Astrocyte (in vitro differentiated cells and primary cell): Measurements from ENCODE around the gene MX2. TPM values are rescaled to one million over a fixed set of nuclear protein-coding genes. Genes with fewer than 3 reads are reported as not detected.

Experiments
- DNase-seq: peaks from one replicate; pipeline ENCODE4 v3.0.0-alpha.2; 2010; ENCODE audit warnings: low read depth
- FAIRE-seq: peaks from 2 replicates; lab custom pipeline; 2011; peaks lifted over from hg19 to GRCh38; lab: Jason Lieb, UNC
- H2AFZ ChIP-seq: 2 replicates; pipeline ENCODE4 v1.6.0; 2012; ENCODE audit warnings: low read depth, low read length, inconsistent platforms
- H3K27ac ChIP-seq: 2 replicates; pipeline ENCODE4 v1.5.1; 2011; ENCODE audit warnings: low read depth, low read length, inconsistent platforms
- H3K27me3 ChIP-seq: 2 replicates; pipeline ENCODE4 v1.6.0; 2011; ENCODE audit warnings: low read length, inconsistent platforms; ENCODE audit not compliant: insufficient read depth
- H3K36me3 ChIP-seq: 2 replicates; pipeline ENCODE4 v1.5.1; 2011; ENCODE audit warnings: low read length, inconsistent platforms; ENCODE audit not compliant: insufficient read depth
- H3K4me1 ChIP-seq: 2 replicates; pipeline ENCODE4 v1.5.1; 2011; ENCODE audit warnings: low read length, inconsistent platforms; ENCODE audit not compliant: insufficient read depth
- H3K4me2 ChIP-seq: 2 replicates; pipeline ENCODE4 v1.6.0; 2012; ENCODE audit warnings: low read length, inconsistent platforms
- H3K4me3 ChIP-seq: 2 replicates; pipeline ENCODE4 v1.5.1; 2011; ENCODE audit warnings: low read depth, mild to moderate bottlenecking, low read length, inconsistent platforms; ENCODE audit not compliant: insufficient read depth
- H3K79me2 ChIP-seq: 2 replicates; pipeline ENCODE4 v1.6.0; 2012; ENCODE audit warnings: mild to moderate bottlenecking, low read length, inconsistent platforms; ENCODE audit not compliant: insufficient read depth
- H3K9ac ChIP-seq: 2 replicates; pipeline ENCODE4 v1.6.0; 2012; ENCODE audit warnings: mild to moderate bottlenecking, low read length, inconsistent platforms
- H3K9me3 ChIP-seq: 2 replicates; pipeline ENCODE4 v1.5.1; 2012; ENCODE audit warnings: low read depth, mild to moderate bottlenecking, low read length, inconsistent platforms; ENCODE audit not compliant: insufficient read depth
- H4K20me1 ChIP-seq: 2 replicates; pipeline ENCODE4 v1.6.0; 2012; ENCODE audit warnings: low read length, inconsistent platforms; ENCODE audit not compliant: insufficient read depth
- H3K27ac Mint-ChIP-seq: one replicate; pipeline ENCODE4 v1.8.0; 2021; ENCODE audit warnings: mild to moderate bottlenecking, mixed read lengths; ENCODE audit not compliant: unreplicated experiment
- H3K27me3 Mint-ChIP-seq: one replicate; pipeline ENCODE4 v1.8.0; 2021; ENCODE audit warnings: low read depth, mixed read lengths; ENCODE audit not compliant: unreplicated experiment
- H3K36me3 Mint-ChIP-seq: one replicate; pipeline ENCODE4 v1.8.0; 2021; ENCODE audit warnings: low read depth, mixed read lengths; ENCODE audit not compliant: unreplicated experiment
- H3K4me1 Mint-ChIP-seq: one replicate; pipeline ENCODE4 v1.8.0; 2021; ENCODE audit warnings: low read depth, mixed read lengths; ENCODE audit not compliant: unreplicated experiment
- H3K4me3 Mint-ChIP-seq: one replicate; pipeline ENCODE4 v1.8.0; 2021; ENCODE audit warnings: mild to moderate bottlenecking, moderate library complexity, mixed read lengths; ENCODE audit not compliant: unreplicated experiment
- H3K9me3 Mint-ChIP-seq: one replicate; pipeline ENCODE4 v1.8.0; 2021; ENCODE audit warnings: mild to moderate bottlenecking, mixed read lengths; ENCODE audit not compliant: unreplicated experiment
- EZH2 ChIP-seq: IDR thresholded peaks from 2 replicates; pipeline ENCODE4 v1.6.1; 2012; ENCODE audit warnings: mild to moderate bottlenecking, low read length, inconsistent platforms; ENCODE audit not compliant: insufficient read depth
- total RNA-seq: library from RNA; stranded (reverse); gene quantifications from 2 replicates; pipeline ENCODE4 v1.2.1, GENCODE V29; 2021
- TF ChIP-seq, protein P1 (sequence below): IDR thresholded peaks from 2 replicates; pipeline ENCODE4 v1.5.1; 2011; ENCODE audit warnings: low read depth, mild to moderate bottlenecking, inconsistent platforms, low read length, moderate library complexity; ENCODE audit not compliant: insufficient read depth

The MX2 gene
- total RNA-seq, 1 donor from 2014 or later: 8.6 TPM

DNA sequence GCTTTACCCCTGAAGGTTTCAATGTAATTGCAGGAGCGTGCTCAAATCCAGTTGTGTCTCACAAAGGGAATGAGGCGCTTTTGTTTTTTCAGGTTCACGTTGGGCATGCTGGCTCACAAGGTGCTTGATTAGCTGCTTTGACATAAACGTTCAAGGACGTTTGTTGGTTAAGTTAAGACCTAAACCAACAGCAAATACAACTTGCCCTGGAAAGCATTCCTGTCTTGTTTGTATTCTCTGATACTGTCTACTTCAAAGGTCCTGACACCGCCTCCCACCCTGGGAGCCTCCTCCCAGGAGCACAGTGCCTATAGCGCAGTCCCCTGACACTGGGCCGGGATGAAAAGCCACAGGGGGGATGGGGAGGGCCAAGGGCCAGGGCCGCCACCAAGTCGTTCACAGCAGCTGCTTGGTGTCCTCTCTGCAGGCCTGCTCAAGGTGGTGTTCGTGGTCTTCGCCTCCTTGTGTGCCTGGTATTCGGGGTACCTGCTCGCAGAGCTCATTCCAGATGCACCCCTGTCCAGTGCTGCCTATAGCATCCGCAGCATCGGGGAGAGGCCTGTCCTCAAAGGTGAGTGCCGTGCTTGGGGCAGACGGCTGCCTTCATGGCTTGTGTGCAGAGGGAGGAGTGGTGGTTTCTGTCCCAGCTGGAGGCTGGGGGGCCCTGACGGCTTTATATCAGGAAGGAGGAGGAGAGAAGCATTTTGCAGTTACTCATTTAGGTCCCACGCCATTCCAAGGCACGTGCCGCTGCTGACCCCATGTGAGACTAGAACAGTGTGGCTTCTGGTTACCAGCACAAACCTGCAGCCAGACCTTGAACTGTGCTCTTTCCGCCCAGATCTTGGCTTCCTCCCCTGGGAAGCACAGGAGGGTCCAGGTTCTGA lies 39.1 kb upstream of the MX2 start:
- Histone ChIP-seq H3K79me2 (no peaks in the 10 kb centered on the region), H3K9ac (no peak overlapping the region), H2AFZ (no peak overlapping the region), H3K36me3 (no peaks in the 10 kb centered on the region), H4K20me1 (no peaks in the 10 kb centered on the region), H3K27me3 (peaks cover 4% of the 10 kb centered on the region), H3K4me1 (no peaks in the 10 kb centered on the region), H3K4me3 (no peak overlapping the region), H3K27ac (no peak overlapping the region), H3K4me2 (no peak overlapping the region), H3K9me3 (no peaks in the 10 kb centered on the region)
- H3K27ac Mint-ChIP-seq: no peak overlapping the region
- TF ChIP-seq EZH2: no peak
- TF ChIP-seq, protein P1, sequence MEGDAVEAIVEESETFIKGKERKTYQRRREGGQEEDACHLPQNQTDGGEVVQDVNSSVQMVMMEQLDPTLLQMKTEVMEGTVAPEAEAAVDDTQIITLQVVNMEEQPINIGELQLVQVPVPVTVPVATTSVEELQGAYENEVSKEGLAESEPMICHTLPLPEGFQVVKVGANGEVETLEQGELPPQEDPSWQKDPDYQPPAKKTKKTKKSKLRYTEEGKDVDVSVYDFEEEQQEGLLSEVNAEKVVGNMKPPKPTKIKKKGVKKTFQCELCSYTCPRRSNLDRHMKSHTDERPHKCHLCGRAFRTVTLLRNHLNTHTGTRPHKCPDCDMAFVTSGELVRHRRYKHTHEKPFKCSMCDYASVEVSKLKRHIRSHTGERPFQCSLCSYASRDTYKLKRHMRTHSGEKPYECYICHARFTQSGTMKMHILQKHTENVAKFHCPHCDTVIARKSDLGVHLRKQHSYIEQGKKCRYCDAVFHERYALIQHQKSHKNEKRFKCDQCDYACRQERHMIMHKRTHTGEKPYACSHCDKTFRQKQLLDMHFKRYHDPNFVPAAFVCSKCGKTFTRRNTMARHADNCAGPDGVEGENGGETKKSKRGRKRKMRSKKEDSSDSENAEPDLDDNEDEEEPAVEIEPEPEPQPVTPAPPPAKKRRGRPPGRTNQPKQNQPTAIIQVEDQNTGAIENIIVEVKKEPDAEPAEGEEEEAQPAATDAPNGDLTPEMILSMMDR: no peak
- no peak for FAIRE-seq
- no peak overlapping the region for H3K4me3 Mint-ChIP-seq
- no peaks in the 10 kb centered on the region for H3K4me1 Mint-ChIP-seq
- no peaks in the 10 kb centered on the region for H3K9me3 Mint-ChIP-seq
- DNase-seq: no peak
- no peaks in the 10 kb centered on the region for H3K36me3 Mint-ChIP-seq
- H3K27me3 Mint-ChIP-seq: peaks cover 46% of the 10 kb centered on the region

- H3K79me2 ChIP-seq: no peaks in the 10 kb centered on the region
- H3K4me2 ChIP-seq: no peak overlapping the region
- Mint-ChIP-seq H3K27me3 (peaks cover 28% of the 10 kb centered on the region), H3K4me1 (no peaks in the 10 kb centered on the region), H3K4me3 (no peak overlapping the region), H3K36me3 (no peaks in the 10 kb centered on the region), H3K27ac (no peak overlapping the region), H3K9me3 (no peaks in the 10 kb centered on the region)
- no peaks in the 10 kb centered on the region for H3K9me3 ChIP-seq
- peaks cover 3% of the 10 kb centered on the region for H3K27me3 ChIP-seq
- no peak overlapping the region for H3K27ac ChIP-seq
- H3K36me3 ChIP-seq: no peaks in the 10 kb centered on the region
- no peaks in the 10 kb centered on the region for H4K20me1 ChIP-seq
- FAIRE-seq (no peak), DNase-seq (no peak)
- H2AFZ ChIP-seq: no peak overlapping the region
- TF ChIP-seq, protein P1: no peak
- TF ChIP-seq EZH2: no peak
- peaks cover 10% of the 10 kb centered on the region for H3K4me1 ChIP-seq
- H3K9ac ChIP-seq: no peak overlapping the region
- H3K4me3 ChIP-seq: no peak overlapping the region
Observed at GRCh38 chr21:41325138-41325912, 36.5 kb upstream of the MX2 start.
